GM18951 (cell line): ENCODE data around the gene FANCL.
"Not testable (repeated sequence)": the region's sequence is repeated elsewhere in the genome, so short reads cannot be mapped to it uniquely, and the experiment has no call there.

Experiments
- POLR2A ChIP-seq: IDR thresholded peaks from 4 replicates; pipeline ENCODE4 v1.6.1; 2011; ENCODE audit warnings: mild to moderate bottlenecking; ENCODE audit not compliant: insufficient read length, insufficient read depth; ENCODE audit errors: extremely low read depth
- in situ Hi-C: fragments of 300-500 bp; cut with MboI; formaldehyde crosslinking; loops from one replicate; pipeline ENCODE4 v1.12.0; 2022; ENCODE audit warnings: low sequenced_read_pairs, mixed read lengths, inconsistent platforms; ENCODE audit not compliant: unreplicated experiment

The FANCL gene

GRCh38 chr2:58240670-58241545 is at the start of gene FANCL:
TSS of gene FANCL (minus strand) at chr2:58241325. CDS start at chr2:58241313, 12 bp downstream.
- in situ Hi-C loops: no loop called here

GRCh38 chr2:58289029-58289428 is 47.9 kb upstream of the FANCL start:
- no peak for TF ChIP-seq POLR2A
- in situ Hi-C loops: no loop called here

More at GRCh38 chr2:58240670-58241545, at the start of gene FANCL:
- peak; percentile 89 for TF ChIP-seq POLR2A

GRCh38 chr2:58283931-58284330 is 42.8 kb upstream of the FANCL start:
- in situ Hi-C loops: no loop called here
- TF ChIP-seq POLR2A: no peak

DNA sequence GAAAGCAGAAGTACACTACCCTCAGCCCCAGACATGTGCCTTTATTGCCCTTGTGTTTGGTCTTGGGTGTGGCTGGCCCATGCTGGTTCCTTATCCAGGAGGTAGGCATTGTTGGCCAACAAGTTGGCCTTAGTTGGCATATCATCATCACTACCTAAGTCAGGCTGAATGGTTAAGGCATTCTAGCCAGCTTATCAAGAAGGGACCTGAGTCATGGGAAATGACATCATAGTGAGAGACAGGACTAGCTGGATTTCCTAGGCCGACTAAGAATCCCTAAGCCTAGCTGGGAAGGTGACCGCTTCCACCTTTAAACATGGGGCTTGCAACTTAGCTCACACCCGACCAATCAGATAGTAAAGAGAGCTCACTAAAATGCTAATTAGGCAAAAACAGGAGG is 34.0 kb upstream of the FANCL start:
- in situ Hi-C loops: not testable (repeated sequence)

DNA sequence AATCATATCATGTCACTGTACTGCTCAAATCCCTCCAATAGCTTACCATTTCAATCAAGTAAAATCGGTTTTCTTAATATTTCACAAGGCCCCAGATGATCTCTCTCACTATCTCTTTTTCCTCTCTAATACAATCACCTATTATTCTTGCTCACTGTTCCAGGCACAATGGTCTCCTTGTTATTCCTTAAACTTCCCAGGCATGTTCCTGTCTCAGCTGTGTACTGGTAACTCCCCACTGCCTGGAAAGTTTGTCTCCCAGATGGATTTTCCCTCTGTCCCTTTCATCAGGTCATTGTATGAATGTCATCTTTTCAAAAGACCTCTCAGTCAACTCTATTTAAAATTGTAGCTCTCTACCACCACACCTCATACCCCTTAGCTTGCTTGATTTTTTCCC is 30.7 kb upstream of the FANCL start:
- no peak for TF ChIP-seq POLR2A
- in situ Hi-C loops: no loop called here

DNA sequence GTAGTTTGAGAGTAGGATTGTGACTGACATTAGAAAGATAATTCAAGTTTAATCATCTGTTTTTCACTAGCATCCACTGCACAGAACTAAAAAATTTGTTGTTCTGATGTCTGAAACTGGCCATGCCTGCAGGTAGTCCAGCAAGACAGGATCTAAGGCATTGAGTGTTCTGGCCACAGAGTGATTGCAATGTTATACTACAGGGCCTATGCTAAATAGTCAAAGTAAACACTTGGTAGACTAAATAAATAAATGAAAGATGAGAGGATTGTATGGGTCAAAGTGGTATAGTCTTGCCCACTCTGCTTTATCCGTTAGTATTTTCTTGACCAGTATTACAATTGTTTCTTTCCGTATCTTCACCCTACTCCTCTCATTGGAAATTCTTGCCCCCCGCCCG is 27.6 kb upstream of the FANCL start:
- no peak for TF ChIP-seq POLR2A
- in situ Hi-C loops: no loop called here

- in situ Hi-C loops: no loop called here
- TF ChIP-seq POLR2A: no peak
Measured at GRCh38 chr2:58266211-58266610, 25.1 kb upstream of the FANCL start.

GRCh38 chr2:58261209-58261608 is 20.1 kb upstream of the FANCL start:
- in situ Hi-C loops: no loop called here
- no peak for TF ChIP-seq POLR2A

- in situ Hi-C loops: not testable (repeated sequence)
Measured at GRCh38 chr2:58258456-58258855, 17.3 kb upstream of the FANCL start.

GRCh38 chr2:58251331-58252201 is 10.4 kb upstream of the FANCL start:
- in situ Hi-C loops: not testable (repeated sequence)

- no peak for TF ChIP-seq POLR2A
Measured at GRCh38 chr2:58241546-58241864, 380 bp upstream of the FANCL start.

DNA sequence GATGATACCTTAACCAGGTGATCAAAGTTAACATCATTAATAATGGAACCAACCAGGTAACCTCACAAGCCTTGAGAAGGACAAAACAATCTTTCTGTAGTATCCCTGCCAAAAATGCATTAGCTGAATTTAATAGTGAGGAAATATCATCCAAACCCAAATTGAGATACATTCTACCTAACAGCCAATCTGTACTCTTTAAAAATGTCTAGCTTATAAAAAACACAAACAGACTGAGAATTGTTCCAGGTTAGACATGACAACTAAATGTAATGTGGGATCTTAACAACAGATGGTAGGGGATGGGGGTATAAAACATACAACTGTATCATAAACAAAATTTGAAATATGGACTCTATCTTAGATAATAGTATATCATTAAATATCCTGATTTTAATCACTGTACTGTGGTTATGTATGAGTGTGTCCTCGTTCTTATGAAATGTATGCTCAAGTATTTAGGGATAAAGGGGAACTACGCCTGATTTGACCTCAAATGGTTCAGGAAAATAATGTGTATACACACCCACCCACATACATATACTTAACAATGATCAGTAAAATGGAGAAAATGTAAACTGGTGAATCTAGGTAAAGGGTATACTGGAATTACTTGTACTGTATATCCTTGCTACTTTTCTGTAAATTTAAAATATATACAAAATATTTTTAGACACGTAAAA is 1.7 kb downstream of the FANCL start:
- TF ChIP-seq POLR2A: no peak
- in situ Hi-C loops: no loop called here

More at GRCh38 chr2:58241546-58241864, 380 bp upstream of the FANCL start:
- in situ Hi-C loops: no loop called here

GRCh38 chr2:58237741-58238140 is 3.4 kb downstream of the FANCL start:
- in situ Hi-C loops: no loop called here
- TF ChIP-seq POLR2A: no peak
